A549 (cell line): ENCODE data around the gene DPP7. TPM values are rescaled to one million over a fixed set of nuclear protein-coding genes. Genes with fewer than 3 reads are reported as not detected.
A peak's percentile ranks its signal among the peaks of the same experiment; 100 is the strongest.

Experiments used
- ATAC-seq, 2 experiments: fragments of 200-7000 bp in 1 of 2; fragments of >200 bp in 1 of 2; cut with Nextera tagmentation in 1 of 2; cut with Tn5 transposase in 1 of 2; 3 replicates each; pipeline versions ENCODE4 v1.8.0 to v1.9.1; 2018 to 2020; ENCODE audit warnings: mild to moderate bottlenecking in 1 of 2, moderate library complexity in 1 of 2
- CTCF ChIA-PET: fragments of 300-600 bp; sonication (Branson Sonifier 250); formaldehyde crosslinking; extraction: SDS; loops from one replicate; lab custom pipeline; 2021; ENCODE audit warnings: antibody characterized with exemption, inconsistent platforms; lab: Yijun Ruan, JAX
- POLR2A ChIA-PET: fragments of 350-600 bp; formaldehyde crosslinking; extraction: SDS; loops from one replicate; lab custom pipeline; 2021; ENCODE audit warnings: antibody characterized with exemption, inconsistent platforms; lab: Yijun Ruan, JAX
- DNase-seq, 2 experiments: peaks; one replicate each; pipeline versions ENCODE4 v3.0.0 to v3.0.0-alpha.2; 2011 to 2016; ENCODE audit warnings: low read depth in 1 of 2, low spot score in 1 of 2
- FAIRE-seq: peaks from 2 replicates; lab custom pipeline; 2011; peaks lifted over from hg19 to GRCh38; lab: Jason Lieb, UNC
- H3K27ac ChIP-seq, 2 experiments: fragments of >200 bp; sonication (Bioruptor Twin); formaldehyde crosslinking; 3 replicates each; pipeline ENCODE4 v1.5.1; 2016 to 2017
- H3K4me1 ChIP-seq: fragments of >200 bp; sonication (Bioruptor Twin); formaldehyde crosslinking; 3 replicates; pipeline ENCODE4 v1.6.1; 2016
- H3K4me2 ChIP-seq: fragments of >200 bp; sonication (Bioruptor Twin); formaldehyde crosslinking; 3 replicates; pipeline ENCODE4 v1.6.1; 2016
- H3K4me3 ChIP-seq: fragments of >200 bp; sonication (Bioruptor Twin); formaldehyde crosslinking; 3 replicates; pipeline ENCODE4 v1.5.1; 2016
- H3K9me3 ChIP-seq: fragments of >200 bp; sonication (Bioruptor Twin); formaldehyde crosslinking; 3 replicates; pipeline ENCODE4 v1.6.1; 2016
- ATOH8 ChIP-seq: fragments of 250-450 bp; sonication (Bioruptor Pico); IDR thresholded peaks from 2 replicates; pipeline ENCODE4 v1.5.0; 2020; ENCODE audit warnings: low read depth, mild to moderate bottlenecking, moderate library complexity
- BCL3 ChIP-seq: fragments of >200 bp; sonication (Bioruptor Twin); formaldehyde crosslinking; IDR thresholded peaks from 3 replicates; pipeline ENCODE4 v1.6.1; 2016
- BHLHE40 ChIP-seq: IDR thresholded peaks from 2 replicates; pipeline ENCODE4 v1.6.1; 2012; ENCODE audit warnings: low read depth, low read length, inconsistent platforms
- CBX8 ChIP-seq: fragments of 200-600 bp; sonication (generic); IDR thresholded peaks from 2 replicates; pipeline ENCODE4 v1.6.1; 2016
- CHD2 ChIP-seq: fragments of 150-350 bp; IDR thresholded peaks from 2 replicates; pipeline ENCODE4 v1.6.1; 2014; ENCODE audit warnings: low read length; ENCODE audit not compliant: partially characterized antibody
- CTCF ChIP-seq: fragments of >200 bp; sonication (Bioruptor Twin); formaldehyde crosslinking; IDR thresholded peaks from 3 replicates; pipeline ENCODE4 v1.5.1; 2016
- EHF ChIP-seq: fragments of 250-450 bp; sonication (Bioruptor Pico); IDR thresholded peaks from 2 replicates; pipeline ENCODE4 v1.5.0; 2020; ENCODE audit warnings: mild to moderate bottlenecking
- ELK1 ChIP-seq: fragments of 150-350 bp; IDR thresholded peaks from 2 replicates; pipeline ENCODE4 v1.6.1; 2014; ENCODE audit warnings: low read depth, mild to moderate bottlenecking, low read length
- EP300 ChIP-seq, 2 experiments: fragments of >200 bp; sonication (Bioruptor Twin); formaldehyde crosslinking; IDR thresholded peaks; 2 replicates in 1 of 2; 3 replicates in 1 of 2; pipeline ENCODE4 v1.6.1; 2016 to 2017
- FOSB ChIP-seq: fragments of 250-450 bp; sonication (Bioruptor Pico); IDR thresholded peaks from 2 replicates; pipeline ENCODE4 v1.5.0; 2020; ENCODE audit warnings: mild to moderate bottlenecking, moderate library complexity
- FOSL2 ChIP-seq, 2 experiments: fragments of 450-650 bp in 1 of 2; fragments of >200 bp in 1 of 2; sonication (Bioruptor Twin) in 1 of 2; formaldehyde crosslinking; IDR thresholded peaks; 2 replicates each; pipeline versions ENCODE4 v1.5.0 to v1.6.1; 2016 to 2020; ENCODE audit warnings: mild to moderate bottlenecking in 1 of 2, moderate library complexity in 1 of 2
- GATA3 ChIP-seq: IDR thresholded peaks from 2 replicates; pipeline ENCODE4 v1.6.1; 2012; ENCODE audit warnings: borderline replicate concordance
- HDAC2 ChIP-seq: fragments of 200-600 bp; sonication (generic); IDR thresholded peaks from 2 replicates; pipeline ENCODE4 v1.6.1; 2016
- HES2 ChIP-seq: fragments of >200 bp; sonication (Bioruptor Twin); formaldehyde crosslinking; IDR thresholded peaks from 2 replicates; pipeline ENCODE4 v1.6.1; 2016
- HEYL ChIP-seq: fragments of 250-450 bp; sonication (Bioruptor Pico); IDR thresholded peaks from 2 replicates; pipeline ENCODE4 v1.8.0; 2021; ENCODE audit warnings: mild to moderate bottlenecking, moderate library complexity
- HOXA7 ChIP-seq: fragments of 250-450 bp; sonication (Bioruptor Pico); IDR thresholded peaks from 2 replicates; pipeline ENCODE4 v1.5.0; 2020; ENCODE audit warnings: mild to moderate bottlenecking, moderate library complexity
- KDM1A ChIP-seq: fragments of 200-600 bp; sonication (generic); IDR thresholded peaks from 2 replicates; pipeline ENCODE4 v1.6.1; 2016; ENCODE audit warnings: low read depth, mild to moderate bottlenecking
- KDM5A ChIP-seq: fragments of 200-600 bp; sonication (generic); IDR thresholded peaks from 2 replicates; pipeline ENCODE4 v1.6.1; 2016; ENCODE audit warnings: antibody characterized with exemption, mild to moderate bottlenecking
- MAZ ChIP-seq: fragments of 150-350 bp; IDR thresholded peaks from 2 replicates; pipeline ENCODE4 v1.6.1; 2014; ENCODE audit warnings: antibody characterized with exemption, low read depth, low read length, borderline replicate concordance
- MYC ChIP-seq: IDR thresholded peaks from 2 replicates; pipeline ENCODE4 v1.6.1; 2012; ENCODE audit warnings: mild to moderate bottlenecking, inconsistent platforms, low read length, improper control_type of control experiment, borderline replicate concordance
- NFE2L2 ChIP-seq: fragments of 150-350 bp; conservative IDR thresholded peaks from 2 replicates; pipeline ENCODE4 v1.6.1; 2014; ENCODE audit warnings: low read length
- NPAS2 ChIP-seq: fragments of 250-450 bp; sonication (Bioruptor Pico); IDR thresholded peaks from 2 replicates; pipeline ENCODE4 v1.8.0; 2022; ENCODE audit warnings: mild to moderate bottlenecking, moderate library complexity, borderline replicate concordance
- NR3C1 ChIP-seq: fragments of >200 bp; sonication (Bioruptor Twin); formaldehyde crosslinking; IDR thresholded peaks from 3 replicates; pipeline ENCODE4 v1.6.1; 2017
- POLR2AphosphoS2 ChIP-seq: conservative IDR thresholded peaks from 2 replicates; pipeline ENCODE4 v1.6.1; 2012; ENCODE audit warnings: low read length, improper control_type of control experiment, inconsistent platforms
- RCOR1 ChIP-seq: fragments of 150-350 bp; IDR thresholded peaks from 2 replicates; pipeline ENCODE4 v1.6.1; 2014; ENCODE audit warnings: antibody characterized with exemption, low read length, low read depth
- REST ChIP-seq: fragments of 200-600 bp; sonication (generic); IDR thresholded peaks from 2 replicates; pipeline ENCODE4 v1.6.1; 2016; ENCODE audit warnings: antibody characterized with exemption, mild to moderate bottlenecking, moderate library complexity
- SREBF2 ChIP-seq: fragments of 450-650 bp; IDR thresholded peaks from 2 replicates; pipeline ENCODE4 v1.6.1; 2014; ENCODE audit warnings: mild to moderate bottlenecking, moderate library complexity
- TFCP2L1 ChIP-seq: fragments of 250-450 bp; sonication (Bioruptor Pico); IDR thresholded peaks from 2 replicates; pipeline ENCODE4 v1.5.0; 2021; ENCODE audit warnings: mild to moderate bottlenecking
- TP53 ChIP-seq: fragments of 250-450 bp; sonication (Bioruptor Pico); IDR thresholded peaks from 2 replicates; pipeline ENCODE4 v1.5.0; 2021; ENCODE audit warnings: mild to moderate bottlenecking, moderate library complexity
- ZC3H11A ChIP-seq: fragments of 450-650 bp; IDR thresholded peaks from 2 replicates; pipeline ENCODE4 v1.6.1; 2014; ENCODE audit warnings: antibody characterized with exemption, mild to moderate bottlenecking
- WGBS: methylation state at CpG from one replicate; pipeline ENCODE4 v1.1.6; 2017; ENCODE audit errors: missing lambda C conversion rate; 5-methylcytosine and 5-hydroxymethylcytosine counted together
- polyA plus RNA-seq, 4 experiments: library from polyadenylated mRNA; depleted of rRNA in 3 of 4; stranded (reverse); fragments of >200 nt; fragmentation: RNase III in 1 of 4; extraction: RNeasy Plus Mini Kit Qiagen cat#74134 plus additional on column Dnase treatment in 1 of 4; gene quantifications; 2 replicates in 3 of 4; 3 replicates in 1 of 4; pipeline ENCODE4 v1.2.3, GENCODE V29; 2011 to 2017

DPP7 gene
- polyA plus RNA-seq, 2 of the 4 experiments (the other 2 are of a cell fraction) = 27.6 to 71.8 TPM

- no peak for TF ChIP-seq GATA3
- peak; percentile 62; the same call in 2 of the 3 replicates for TF ChIP-seq BCL3
- TF ChIP-seq NPAS2 (CRISPR knock-in tag) = peak; percentile 76
- TF ChIP-seq SREBF2 = no peak
- TF ChIP-seq ATOH8 = peak; percentile 65
- TF ChIP-seq EP300 (IDR thresholded peaks at IDR 0.05) = no peak
- 0 out of 2 replicates have a peak, but pooled peaks have one; percentile 54 for TF ChIP-seq TP53
- no peak for TF ChIP-seq NR3C1
- TF ChIP-seq HDAC2 = no peak
- TF ChIP-seq FOSB = no peak
- no peak for TF ChIP-seq NFE2L2
- no peak for TF ChIP-seq CTCF
- TF ChIP-seq HES2 = no peak
- no peak for TF ChIP-seq CHD2
- TF ChIP-seq RCOR1 = no peak
- TF ChIP-seq MYC = no peak
- TF ChIP-seq ZC3H11A = no peak
- no peak for TF ChIP-seq ELK1
- TF ChIP-seq HEYL (CRISPR knock-in tag) = no peak
- no peak for TF ChIP-seq KDM1A
- TF ChIP-seq KDM5A = no peak
- TF ChIP-seq HOXA7 (CRISPR knock-in tag) = no peak
- no peak for TF ChIP-seq MAZ
- TF ChIP-seq POLR2AphosphoS2 = no peak
- TF ChIP-seq EHF = no peak
Measured at GRCh38 chr9:137114613-137115393, at the start of gene DPP7 (continued).

- Histone ChIP-seq H3K9me3 (no peaks in the 10 kb centered on the region), H3K27ac (no peak overlapping the region; a peak in 1 of 6 replicates), H3K4me3 (no peak overlapping the region), H3K4me1 (peaks cover 38% of the 10 kb centered on the region), H3K4me2 (peak overlapping the region; percentile 76; the same call in 2 of the 3 replicates)
- 88% methylated on average over 13 of the region's 22 CpGs for WGBS
- ChIA-PET CTCF (interaction anchor here (0.6 to 7.4 kb wide), 7 partner anchors 7 to 73 kb away, joined by 3 to 57 read pairs (median 6); partner anchors contain the start of genes LRRC26, RNF224, SSNA1 and TMEM210), POLR2A (interaction anchor here (1.0 kb wide), 1 partner anchor 41 kb away, joined by 4 read pairs; no protein-coding TSS in a partner anchor)
- no peak for FAIRE-seq
- no peak for ATAC-seq
- no peak for DNase-seq
- TF ChIP-seq REST (no peak), FOSL2 (IDR thresholded peaks at IDR 0.05) (no peak), FOSL2 (CRISPR knock-in tag; IDR thresholded peaks at IDR 0.05) (no peak), CBX8 (no peak), HES2 (no peak), TFCP2L1 (CRISPR knock-in tag) (no peak), HDAC2 (no peak), RCOR1 (no peak), BHLHE40 (no peak)
Measured at GRCh38 chr9:137163805-137164204, 49.3 kb upstream of the DPP7 start.
